Neural progenitor cell (in vitro differentiated cells): Measurements from ENCODE around the gene ANKS1B. TPM values are rescaled to one million over a fixed set of nuclear protein-coding genes. Genes with fewer than 3 reads are reported as not detected.

Experiments
- DNase-seq: peaks from one replicate; pipeline ENCODE4 v3.0.0-alpha.2; 2016; ENCODE audit warnings: low spot score
- H2AFZ ChIP-seq: fragments of 200-600 bp; sonication (generic); replicated peaks from 2 replicates; pipeline ENCODE4 v1.6.1; 2016; ENCODE audit warnings: antibody characterized with exemption
- H3F3A ChIP-seq: fragments of 200-600 bp; sonication (generic); 2 replicates; pipeline ENCODE4 v1.6.1; 2016; ENCODE audit warnings: antibody characterized with exemption, low read depth
- H3K27ac ChIP-seq: fragments of 200-600 bp; sonication (generic); 2 replicates; pipeline ENCODE4 v1.5.1; 2016; ENCODE audit warnings: mild to moderate bottlenecking
- H3K27me3 ChIP-seq: fragments of 200-600 bp; sonication (generic); 2 replicates; pipeline ENCODE4 v1.6.1; 2016; ENCODE audit warnings: mild to moderate bottlenecking, moderate library complexity
- H3K36me3 ChIP-seq: fragments of 200-600 bp; sonication (generic); 2 replicates; pipeline ENCODE4 v1.5.1; 2016
- H3K4me1 ChIP-seq: fragments of 200-600 bp; sonication (generic); 2 replicates; pipeline ENCODE4 v1.6.1; 2016; ENCODE audit warnings: mixed run types
- H3K4me2 ChIP-seq: fragments of 200-600 bp; sonication (generic); 2 replicates; pipeline ENCODE4 v1.6.1; 2016
- H3K4me3 ChIP-seq: fragments of 200-600 bp; sonication (generic); 2 replicates; pipeline ENCODE4 v1.5.1; 2016
- H3K79me2 ChIP-seq: fragments of 200-600 bp; sonication (generic); 2 replicates; pipeline ENCODE4 v1.6.1; 2016; ENCODE audit warnings: low read depth
- H3K9ac ChIP-seq: fragments of 200-600 bp; sonication (generic); 2 replicates; pipeline ENCODE4 v1.6.1; 2016
- H3K9me3 ChIP-seq: fragments of 200-600 bp; sonication (generic); 2 replicates; pipeline ENCODE4 v1.5.1; 2016; ENCODE audit warnings: low read depth
- H4K20me1 ChIP-seq: fragments of 200-600 bp; sonication (generic); 2 replicates; pipeline ENCODE4 v1.6.1; 2016; ENCODE audit warnings: low read depth
- H3K27ac Mint-ChIP-seq: 3 replicates; pipeline ENCODE4 v1.8.0; 2021; ENCODE audit warnings: mixed read lengths
- H3K27me3 Mint-ChIP-seq: 2 replicates; pipeline ENCODE4 v1.8.0; 2022; ENCODE audit warnings: low read depth, mild to moderate bottlenecking, inconsistent platforms, moderate library complexity, mixed read lengths; ENCODE audit not compliant: insufficient read depth
- H3K36me3 Mint-ChIP-seq: 3 replicates; pipeline ENCODE4 v1.8.0; 2021; ENCODE audit warnings: mixed read lengths
- H3K4me1 Mint-ChIP-seq: 3 replicates; pipeline ENCODE4 v1.8.0; 2021; ENCODE audit warnings: mixed read lengths
- H3K4me3 Mint-ChIP-seq: 3 replicates; pipeline ENCODE4 v1.8.0; 2021; ENCODE audit warnings: mild to moderate bottlenecking, moderate library complexity, mixed read lengths
- H3K9me3 Mint-ChIP-seq: 3 replicates; pipeline ENCODE4 v1.8.0; 2020; ENCODE audit warnings: mixed read lengths
- CTCF ChIP-seq: fragments of 200-600 bp; sonication (generic); IDR thresholded peaks from 2 replicates; pipeline ENCODE4 v1.5.1; 2017; ENCODE audit warnings: antibody characterized with exemption, mild to moderate bottlenecking
- EZH2 ChIP-seq: fragments of 200-600 bp; sonication (generic); IDR thresholded peaks from 2 replicates; pipeline ENCODE4 v1.6.1; 2017; ENCODE audit warnings: antibody characterized with exemption, mild to moderate bottlenecking, moderate library complexity
- EZH2phosphoT487 ChIP-seq: fragments of 200-600 bp; sonication (generic); IDR thresholded peaks from 2 replicates; pipeline ENCODE4 v1.6.1; 2017; ENCODE audit warnings: antibody characterized with exemption
- total RNA-seq: library from RNA; depleted of rRNA; stranded (reverse); fragments of >200 nt; gene quantifications from 2 replicates; pipeline ENCODE4 v1.2.3, GENCODE V29; 2015; ENCODE audit warnings: low replicate concordance

The ANKS1B gene
- total RNA-seq, 1 donor from 2014 or later, result 7.9 TPM

GRCh38 chr12:98901189-98901588, 1083.5 kb downstream of the ANKS1B start:
- Histone ChIP-seq H3K4me2 (no peak overlapping the region), H3K36me3 (no peaks in the 10 kb centered on the region), H3K9ac (no peak overlapping the region), H3F3A (no peaks in the 10 kb centered on the region), H3K79me2 (no peaks in the 10 kb centered on the region), H3K9me3 (no peaks in the 10 kb centered on the region), H4K20me1 (peaks cover 15% of the 10 kb centered on the region), H3K4me1 (no peaks in the 10 kb centered on the region), H3K27me3 (peaks cover 39% of the 10 kb centered on the region), H3K4me3 (no peak overlapping the region), H3K27ac (no peak overlapping the region), H2AFZ (no peak overlapping the region)
- DNase-seq, result peak; percentile 24
- Mint-ChIP-seq H3K4me3 (no peak overlapping the region), H3K27ac (no peak overlapping the region), H3K4me1 (no peaks in the 10 kb centered on the region), H3K27me3 (peaks cover 15% of the 10 kb centered on the region), H3K9me3 (no peaks in the 10 kb centered on the region), H3K36me3 (no peaks in the 10 kb centered on the region)
- TF ChIP-seq CTCF (no peak), EZH2 (no peak), EZH2phosphoT487 (no peak)

GRCh38 chr12:98896938-98897337, 1087.8 kb downstream of the ANKS1B start:
- TF ChIP-seq CTCF (no peak), EZH2 (peak; percentile 52)
- H3K79me2 ChIP-seq, result no peaks in the 10 kb centered on the region
- H3K9me3 ChIP-seq, result no peaks in the 10 kb centered on the region
- no peak overlapping the region for H3K4me3 Mint-ChIP-seq
- no peak overlapping the region for H3K27ac Mint-ChIP-seq
- no peaks in the 10 kb centered on the region for H3K36me3 ChIP-seq
- H3K27me3 Mint-ChIP-seq, result peaks cover 41% of the 10 kb centered on the region
- H3K36me3 Mint-ChIP-seq, result peaks cover 1% of the 10 kb centered on the region
- no peak overlapping the region for H3K4me3 ChIP-seq
- no peak overlapping the region for H2AFZ ChIP-seq
- H3F3A ChIP-seq, result peaks cover 24% of the 10 kb centered on the region
- H3K4me1 Mint-ChIP-seq, result peaks cover 15% of the 10 kb centered on the region
- peaks cover 18% of the 10 kb centered on the region for H3K4me1 ChIP-seq
- H4K20me1 ChIP-seq, result peaks cover 41% of the 10 kb centered on the region
- H3K9ac ChIP-seq, result no peak overlapping the region
- peaks cover 80% of the 10 kb centered on the region for H3K27me3 ChIP-seq
- H3K9me3 Mint-ChIP-seq, result no peaks in the 10 kb centered on the region
- no peak overlapping the region for H3K27ac ChIP-seq
- DNase-seq, result peak; percentile 67
- H3K4me2 ChIP-seq, result no peak overlapping the region

- H2AFZ ChIP-seq, result peak overlapping the region; percentile 82
- no peak overlapping the region for H3K27ac ChIP-seq
- peaks cover 24% of the 10 kb centered on the region for H3F3A ChIP-seq
- peak overlapping the region; percentile 81 for H3K4me3 Mint-ChIP-seq
- TF ChIP-seq EZH2 (no peak), CTCF (no peak), EZH2phosphoT487 (peak; percentile 22)
- no peak overlapping the region for H3K9ac ChIP-seq
- no peaks in the 10 kb centered on the region for H3K9me3 ChIP-seq
- H3K27me3 ChIP-seq, result peaks cover 96% of the 10 kb centered on the region
- peak overlapping the region; percentile 69 for H3K4me3 ChIP-seq
- H3K27ac Mint-ChIP-seq, result no peak overlapping the region
- peaks cover 37% of the 10 kb centered on the region for H4K20me1 ChIP-seq
- no peaks in the 10 kb centered on the region for H3K9me3 Mint-ChIP-seq
- H3K27me3 Mint-ChIP-seq, result peaks cover 42% of the 10 kb centered on the region
- no peaks in the 10 kb centered on the region for H3K36me3 ChIP-seq
- DNase-seq, result peak; percentile 75
- H3K4me1 ChIP-seq, result peaks cover 18% of the 10 kb centered on the region
- H3K4me1 Mint-ChIP-seq, result peaks cover 15% of the 10 kb centered on the region
- peak overlapping the region; percentile 93 for H3K4me2 ChIP-seq
- H3K36me3 Mint-ChIP-seq, result peaks cover 1% of the 10 kb centered on the region
- H3K79me2 ChIP-seq, result no peaks in the 10 kb centered on the region
Measured at GRCh38 chr12:98895086-98895651, 1089.6 kb downstream of the ANKS1B start.
